ENCODE results near the gene RAB23. TPM values are rescaled to one million over a fixed set of nuclear protein-coding genes. Genes with fewer than 3 reads are reported as not detected.

Gene RAB23
- total and polyA plus RNA-seq, 9 of the 15 experiments (the other 6 are each of a cell fraction or from before 2014, with no cell fraction given): 3.4 to 18.0 (median 9.4) TPM

GRCh38 chr6:57205550-57206328 lies 16.4 kb downstream of the RAB23 start:
- Histone ChIP-seq H3K9me1 (ENCODE audit: control insufficient read depth, insufficient read depth, low read length) (no peaks in the 10 kb centered on the region), H3K36me3 (ENCODE audit: control insufficient read depth, insufficient read depth, low read length) (peaks cover 29% of the 10 kb centered on the region), H3K4me1 (replicated peaks in 1 of 2; ENCODE audit: control insufficient read depth in 2 of 2, insufficient read depth in 2 of 2, low read length in 2 of 2) (peaks cover 3 to 6% of the 10 kb centered on the region in 2 experiments; a peak in 3 of 5 replicates), H3K9ac (ENCODE audit: insufficient read depth in 1 of 2, low read depth in 2 of 2, low read length in 2 of 2) (no peak overlapping the region), H4K20me1 (replicated peaks; ENCODE audit: control insufficient read depth, insufficient read depth, low read length) (no peaks in the 10 kb centered on the region), H3K4me3 (no peak overlapping the region), H2AFZ (ENCODE audit: low read depth, low read length) (no peak overlapping the region), H3K79me2 (ENCODE audit: control insufficient read depth, insufficient read depth, low read length) (peaks cover 57% of the 10 kb centered on the region), H3K9me3 (replicated peaks; ENCODE audit: control insufficient read depth, insufficient read depth, low read depth, low read length) (no peaks in the 10 kb centered on the region), H3K27me3 (ENCODE audit: control insufficient read depth in 2 of 2, insufficient read depth in 2 of 2, low read length in 2 of 2) (no peaks in the 10 kb centered on the region), H3K4me2 (ENCODE audit: insufficient read depth, low read length) (no peak overlapping the region), H3K27ac (ENCODE audit: extremely low read depth, low read depth, low read length) (no peak overlapping the region)
- DNase-seq (ENCODE audit: extremely low read depth in 1 of 4, low spot score in 3 of 4) (no peak), FAIRE-seq (no peak), ATAC-seq (no peak)
- CTCF ChIA-PET (ENCODE audit: low intra/inter-chr PET ratio): no interaction called here
- POLR2A ChIA-PET: no interaction called here
- TF ChIP-seq ZNF707 (CRISPR knock-in tag; conservative IDR thresholded peaks at IDR 0.05) (no peak), RNF219 (CRISPR knock-in tag; IDR thresholded peaks at IDR 0.05) (no peak), MEIS2 (IDR thresholded peaks at IDR 0.05; ENCODE audit: partially characterized antibody) (no peak), ZNF316 (IDR thresholded peaks at IDR 0.05) (peak; percentile 50), C11orf30 (IDR thresholded peaks at IDR 0.05; ENCODE audit: low read depth) (peak; percentile 14; the same call in 1 of the 2 replicates), ZNF197 (CRISPR knock-in tag; IDR thresholded peaks at IDR 0.05; ENCODE audit: low read depth) (no peak)
- intact Hi-C loops (cut with micrococcal nuclease): no loop called here
- in situ Hi-C loops (cut with MboI): no loop called here
- BruUV-seq (replicated peaks): no TSS peak
- WGBS (ENCODE audit: insufficient coverage, low coverage, missing lambda C conversion rate): 80% methylated on average over 7 of the region's 7 CpGs

Measured in K562 (cell line).